HCT116 (cell line): ENCODE results near the gene CERS5. TPM values are rescaled to one million over a fixed set of nuclear protein-coding genes. Genes with fewer than 3 reads are reported as not detected.

Source experiments
- ATAC-seq: fragments of 200-7000 bp; cut with Tn5 transposase; 2 replicates; pipeline ENCODE4 v1.9.1; 2020; ENCODE audit warnings: mild to moderate bottlenecking, moderate library complexity
- BruUV-seq: library from RNA; stranded (reverse); fragments of 400-500 nt; replicated peaks from 2 replicates; lab custom pipeline; 2021; lab: Mats Ljungman, UMichigan
- CTCF ChIA-PET: fragments of 300-600 bp; sonication (Branson Sonifier 250); formaldehyde crosslinking; loops from one replicate; lab custom pipeline; 2021; ENCODE audit warnings: antibody characterized with exemption; lab: Charles Lee
- POLR2A ChIA-PET: fragments of 300-600, 350-600 bp; sonication (Branson Sonifier 250); formaldehyde crosslinking; loops from one replicate; lab custom pipeline; 2021; ENCODE audit warnings: antibody characterized with exemption; lab: Charles Lee
- RAD21 ChIA-PET, 2 experiments: fragments of 300-600 bp; sonication (Branson Sonifier 250); formaldehyde crosslinking; loops; one replicate each; lab custom pipeline; 2023; ENCODE audit warnings: low total read pairs in 2 of 2; ENCODE audit not compliant: uncharacterized antibody in 2 of 2, unreplicated experiment in 2 of 2, low non-redundant PET in 1 of 2; lab: Charles Lee
- DNase-seq: peaks from one replicate; pipeline ENCODE4 v3.0.0-alpha.2; 2010; ENCODE audit warnings: low read depth, low spot score
- H2AFZ ChIP-seq: fragments of 200-600 bp; shearing (Covaris generic), sonication (generic); 2 replicates; pipeline ENCODE4 v1.6.1; 2017; ENCODE audit warnings: low read depth, mixed run types, mixed read lengths, antibody characterized with exemption, low read length; ENCODE audit not compliant: poor library complexity, severe bottlenecking
- H3K27ac ChIP-seq: 2 replicates; pipeline ENCODE4 v1.5.1; 2012; ENCODE audit warnings: low read depth, low read length
- H3K27me3 ChIP-seq: fragments of 200-600 bp; sonication (generic); 2 replicates; pipeline ENCODE4 v1.6.1; 2016; ENCODE audit warnings: mixed run types, low read length, mixed read lengths; ENCODE audit not compliant: insufficient read depth
- H3K36me3 ChIP-seq, 2 experiments: fragments of 200-500 bp in 1 of 2; fragments of 200-600 bp in 1 of 2; sonication (Bioruptor generic) in 1 of 2; sonication (generic) in 1 of 2; 2 replicates each; pipeline versions ENCODE4 v1.5.1 to v1.6.1; 2014 to 2016; ENCODE audit warnings: low read length in 2 of 2, inconsistent platforms in 1 of 2, mixed read lengths in 1 of 2, mixed run types in 1 of 2; ENCODE audit not compliant: insufficient read depth in 2 of 2, control insufficient read depth in 1 of 2
- H3K4me1 ChIP-seq, 2 experiments: fragments of 200-600 bp in 1 of 2; sonication (generic) in 1 of 2; 2 replicates each; pipeline versions ENCODE4 v1.5.1 to v1.6.1; 2012 to 2017; ENCODE audit warnings: low read length in 2 of 2, inconsistent platforms in 1 of 2, mild to moderate bottlenecking in 1 of 2, mixed read lengths in 1 of 2, mixed run types in 1 of 2, moderate library complexity in 1 of 2; ENCODE audit not compliant: insufficient read depth in 2 of 2, control insufficient read depth in 1 of 2
- H3K4me2 ChIP-seq: fragments of 200-600 bp; sonication (generic); 2 replicates; pipeline ENCODE4 v1.6.1; 2017; ENCODE audit warnings: mixed run types, low read length, mixed read lengths
- H3K4me3 ChIP-seq, 2 experiments: fragments of 200-600 bp in 1 of 2; sonication (generic) in 1 of 2; replicated peaks in 1 of 2; 2 replicates each; pipeline ENCODE4 v1.5.1; 2011 to 2016; ENCODE audit warnings: low read length in 2 of 2, control low read depth in 1 of 2, low read depth in 1 of 2, mild to moderate bottlenecking in 1 of 2, mixed read lengths in 1 of 2, mixed run types in 1 of 2
- H3K79me2 ChIP-seq: fragments of 200-600 bp; sonication (generic); 2 replicates; pipeline ENCODE4 v1.6.1; 2017; ENCODE audit warnings: mild to moderate bottlenecking, mixed run types, low read length, moderate library complexity, mixed read lengths; ENCODE audit not compliant: insufficient read depth
- H3K9ac ChIP-seq: fragments of 200-600 bp; sonication (generic); 2 replicates; pipeline ENCODE4 v1.6.1; 2016; ENCODE audit warnings: low read length, mixed read lengths
- H3K9me2 ChIP-seq: fragments of 200-600 bp; sonication (generic), shearing (Covaris generic); 2 replicates; pipeline ENCODE4 v1.6.1; 2017; ENCODE audit warnings: mixed run types, mild to moderate bottlenecking, moderate library complexity; ENCODE audit not compliant: insufficient read depth
- H3K9me3 ChIP-seq, 2 experiments: fragments of 200-500 bp in 1 of 2; fragments of 200-600 bp in 1 of 2; sonication (Bioruptor generic) in 1 of 2; sonication (generic) in 1 of 2; 2 replicates each; pipeline ENCODE4 v1.6.1; 2014 to 2017; ENCODE audit warnings: low read length in 2 of 2, mixed read lengths in 2 of 2, inconsistent platforms in 1 of 2, low read depth in 1 of 2, mild to moderate bottlenecking in 1 of 2, mixed run types in 1 of 2, moderate library complexity in 1 of 2; ENCODE audit not compliant: control insufficient read depth in 1 of 2, insufficient read depth in 1 of 2
- H4K20me1 ChIP-seq: fragments of 200-600 bp; sonication (generic), shearing (Covaris generic); 2 replicates; pipeline ENCODE4 v1.6.1; 2017; ENCODE audit warnings: mixed run types, mild to moderate bottlenecking, moderate library complexity; ENCODE audit not compliant: insufficient read depth
- CBX3 ChIP-seq: IDR thresholded peaks from 2 replicates; pipeline ENCODE4 v1.6.1; 2012; ENCODE audit warnings: low read depth
- EZH2 ChIP-seq: fragments of 200-600 bp; sonication (generic); IDR thresholded peaks from 2 replicates; pipeline ENCODE4 v1.6.1; 2017; ENCODE audit warnings: antibody characterized with exemption, mixed run types
- FOSL1 ChIP-seq: IDR thresholded peaks from 2 replicates; pipeline ENCODE4 v1.6.1; 2012; ENCODE audit warnings: low read depth
- POLR2AphosphoS5 ChIP-seq: IDR thresholded peaks from 2 replicates; pipeline ENCODE4 v1.6.1; 2011; ENCODE audit warnings: mild to moderate bottlenecking, low read depth, low read length, moderate library complexity
- SIN3A ChIP-seq: IDR thresholded peaks from 2 replicates; pipeline ENCODE4 v1.6.1; 2012; ENCODE audit warnings: low read depth
- SP1 ChIP-seq: IDR thresholded peaks from 2 replicates; pipeline ENCODE4 v1.6.1; 2012; ENCODE audit warnings: low read depth
- SRF ChIP-seq: IDR thresholded peaks from 2 replicates; pipeline ENCODE4 v1.6.1; 2012; ENCODE audit warnings: low read depth
- intact Hi-C: fragments of 100-400 bp; cut with micrococcal nuclease; formaldehyde crosslinking; loops from 2 replicates; pipeline ENCODE4 v1.10.0; 2022
- total RNA-seq: library from RNA; stranded (reverse); gene quantifications from one replicate; pipeline ENCODE4 v1.2.1, GENCODE V29; 2021; ENCODE audit not compliant: unreplicated experiment
- TF ChIP-seq, protein P1 (sequence below): IDR thresholded peaks from 2 replicates; pipeline ENCODE4 v1.6.1; 2012; ENCODE audit warnings: low read depth

Gene CERS5
- total RNA-seq, 1 experiment from 2014 or later, result 33.4 TPM

DNA sequence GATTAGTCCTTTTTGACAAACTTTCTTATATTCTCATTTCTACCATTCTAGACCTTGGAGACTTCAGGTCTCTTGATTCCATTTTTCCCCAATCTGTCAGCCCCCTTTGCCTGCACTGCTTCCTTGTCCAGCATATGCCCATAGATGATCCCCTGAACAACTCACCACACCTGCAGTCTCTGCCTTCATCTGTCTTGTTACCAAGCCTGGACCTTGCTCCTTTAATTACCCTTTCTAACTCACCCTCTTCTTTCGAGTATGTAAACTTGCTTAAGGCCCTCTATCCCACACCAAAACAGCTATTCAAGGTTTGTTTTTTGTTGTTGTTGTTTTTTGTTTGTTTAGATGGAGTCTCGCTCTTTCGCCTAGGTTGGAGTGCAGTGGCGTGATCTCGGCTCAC is 45.5 kb downstream of the CERS5 start:
- ChIA-PET RAD21 (no interaction called here), POLR2A (interaction anchor here (1.2 kb wide), 1 partner anchor 8 kb away, joined by 3 read pairs; no protein-coding TSS in a partner anchor), CTCF (no interaction called here)
- Histone ChIP-seq H3K9me3 (no peaks in the 10 kb centered on the region), H3K9me2 (no peaks in the 10 kb centered on the region), H3K9ac (no peak overlapping the region), H3K4me1 (no peaks in the 10 kb centered on the region), H3K4me2 (no peak overlapping the region), H4K20me1 (no peaks in the 10 kb centered on the region), H3K4me3 (no peak overlapping the region), H2AFZ (no peak overlapping the region), H3K27me3 (no peaks in the 10 kb centered on the region), H3K27ac (no peak overlapping the region), H3K36me3 (peaks cover 0 to 13% of the 10 kb centered on the region in 2 experiments; a peak in 2 of 4 replicates), H3K79me2 (peaks cover 21% of the 10 kb centered on the region)
- no peak for DNase-seq
- no peak for ATAC-seq
- TF ChIP-seq SP1 (no peak), CBX3 (no peak), SIN3A (no peak), SRF (no peak), POLR2AphosphoS5 (no peak), FOSL1 (no peak), EZH2 (no peak)
- TF ChIP-seq, protein P1, sequence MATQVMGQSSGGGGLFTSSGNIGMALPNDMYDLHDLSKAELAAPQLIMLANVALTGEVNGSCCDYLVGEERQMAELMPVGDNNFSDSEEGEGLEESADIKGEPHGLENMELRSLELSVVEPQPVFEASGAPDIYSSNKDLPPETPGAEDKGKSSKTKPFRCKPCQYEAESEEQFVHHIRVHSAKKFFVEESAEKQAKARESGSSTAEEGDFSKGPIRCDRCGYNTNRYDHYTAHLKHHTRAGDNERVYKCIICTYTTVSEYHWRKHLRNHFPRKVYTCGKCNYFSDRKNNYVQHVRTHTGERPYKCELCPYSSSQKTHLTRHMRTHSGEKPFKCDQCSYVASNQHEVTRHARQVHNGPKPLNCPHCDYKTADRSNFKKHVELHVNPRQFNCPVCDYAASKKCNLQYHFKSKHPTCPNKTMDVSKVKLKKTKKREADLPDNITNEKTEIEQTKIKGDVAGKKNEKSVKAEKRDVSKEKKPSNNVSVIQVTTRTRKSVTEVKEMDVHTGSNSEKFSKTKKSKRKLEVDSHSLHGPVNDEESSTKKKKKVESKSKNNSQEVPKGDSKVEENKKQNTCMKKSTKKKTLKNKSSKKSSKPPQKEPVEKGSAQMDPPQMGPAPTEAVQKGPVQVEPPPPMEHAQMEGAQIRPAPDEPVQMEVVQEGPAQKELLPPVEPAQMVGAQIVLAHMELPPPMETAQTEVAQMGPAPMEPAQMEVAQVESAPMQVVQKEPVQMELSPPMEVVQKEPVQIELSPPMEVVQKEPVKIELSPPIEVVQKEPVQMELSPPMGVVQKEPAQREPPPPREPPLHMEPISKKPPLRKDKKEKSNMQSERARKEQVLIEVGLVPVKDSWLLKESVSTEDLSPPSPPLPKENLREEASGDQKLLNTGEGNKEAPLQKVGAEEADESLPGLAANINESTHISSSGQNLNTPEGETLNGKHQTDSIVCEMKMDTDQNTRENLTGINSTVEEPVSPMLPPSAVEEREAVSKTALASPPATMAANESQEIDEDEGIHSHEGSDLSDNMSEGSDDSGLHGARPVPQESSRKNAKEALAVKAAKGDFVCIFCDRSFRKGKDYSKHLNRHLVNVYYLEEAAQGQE, result no peak
- intact Hi-C loops, result no loop called here
- no TSS peak for BruUV-seq
